Fibroblast of skin of abdomen (primary cell): ENCODE measurements around the gene CCDC88C.

Experiments
- DNase-seq: peaks from one replicate; pipeline ENCODE4 v3.0.0-alpha.2; 2013

The CCDC88C gene

DNA sequence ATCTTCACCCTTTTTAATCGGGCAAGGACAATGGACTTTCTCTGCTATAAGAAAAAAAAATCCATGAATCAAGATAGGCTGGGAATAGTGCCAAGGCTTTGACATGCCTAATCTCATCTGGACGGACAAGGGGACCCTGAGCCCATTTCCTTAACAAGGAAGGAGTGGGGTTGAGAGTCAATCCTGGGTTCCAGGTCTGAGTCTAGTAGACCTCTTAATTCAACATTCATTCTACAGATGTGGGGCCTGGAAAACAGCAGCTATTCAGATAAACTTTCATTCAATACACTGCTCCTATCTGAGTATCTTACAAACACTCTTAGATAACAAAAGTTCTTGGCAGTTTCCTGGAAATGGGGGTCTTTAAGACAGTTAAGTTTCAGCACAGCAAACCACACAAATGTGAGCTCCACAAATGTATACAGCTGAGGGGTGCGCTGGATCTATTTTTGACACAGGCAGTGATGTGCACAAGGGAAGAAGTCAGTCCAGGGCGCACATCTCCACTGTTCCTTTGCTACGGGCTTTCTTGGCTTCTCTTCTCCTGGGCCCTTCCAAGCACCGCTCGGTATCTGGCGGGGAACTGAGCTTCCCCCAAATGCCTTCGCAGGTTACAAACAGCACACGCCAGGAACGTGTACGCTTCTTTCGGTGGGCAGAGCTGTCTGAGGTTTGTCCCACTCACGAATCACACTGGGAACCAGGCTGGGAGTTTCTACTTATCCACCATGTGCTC, 90.9 kb downstream of the CCDC88C start:
- DNase-seq = no peak

DNA sequence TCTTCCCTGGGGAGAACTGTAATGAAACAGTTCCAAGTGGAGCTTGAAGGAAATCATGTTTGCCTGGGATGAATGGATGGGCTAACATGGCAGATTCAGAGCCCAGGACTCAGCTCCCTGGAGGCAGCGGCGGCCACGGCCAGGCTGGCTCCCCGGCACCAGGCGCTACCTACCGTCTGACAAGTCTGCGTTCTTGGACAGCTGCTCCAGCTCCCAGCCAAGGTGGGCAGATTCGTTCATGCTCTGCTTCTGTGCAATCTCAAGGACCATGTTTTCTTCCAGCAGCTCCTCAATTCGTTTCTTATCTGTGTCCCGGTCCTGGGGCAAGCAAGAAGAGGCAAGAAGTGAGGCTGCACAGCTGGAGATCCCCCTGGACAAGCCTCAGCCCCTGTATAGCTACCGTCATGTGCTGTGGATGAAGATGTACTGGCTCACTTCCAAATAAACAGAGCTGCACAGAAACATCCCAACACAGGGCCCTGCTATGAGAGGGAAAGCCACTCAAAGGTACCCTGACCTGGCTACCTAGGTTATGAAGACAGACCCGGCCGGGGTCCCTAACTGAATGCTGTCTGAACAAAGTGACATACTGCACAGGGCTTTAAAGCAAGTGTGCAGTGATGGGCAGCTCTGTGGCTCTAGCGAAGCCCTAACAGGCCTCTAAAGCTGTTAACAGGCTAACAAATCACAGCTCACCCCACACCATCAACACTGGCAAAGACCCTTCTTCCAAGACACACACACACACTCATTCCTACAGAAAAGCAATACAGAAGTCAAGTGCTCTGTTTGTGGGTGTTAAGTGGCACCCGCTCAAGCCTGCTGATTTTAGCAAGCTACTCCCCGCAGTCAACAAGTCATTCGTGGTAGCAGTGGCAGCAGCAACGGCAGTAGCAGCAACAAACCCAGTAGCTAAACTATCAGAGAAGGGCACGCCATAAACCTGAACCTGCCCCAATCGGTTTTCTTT, 92.7 kb downstream of the CCDC88C start:
- no peak for DNase-seq

GRCh38 chr14:91323671-91324605, 93.7 kb downstream of the CCDC88C start:
- peak; percentile 60 for DNase-seq

- no peak for DNase-seq
Measured at GRCh38 chr14:91323031-91323430, 94.6 kb downstream of the CCDC88C start.

DNA sequence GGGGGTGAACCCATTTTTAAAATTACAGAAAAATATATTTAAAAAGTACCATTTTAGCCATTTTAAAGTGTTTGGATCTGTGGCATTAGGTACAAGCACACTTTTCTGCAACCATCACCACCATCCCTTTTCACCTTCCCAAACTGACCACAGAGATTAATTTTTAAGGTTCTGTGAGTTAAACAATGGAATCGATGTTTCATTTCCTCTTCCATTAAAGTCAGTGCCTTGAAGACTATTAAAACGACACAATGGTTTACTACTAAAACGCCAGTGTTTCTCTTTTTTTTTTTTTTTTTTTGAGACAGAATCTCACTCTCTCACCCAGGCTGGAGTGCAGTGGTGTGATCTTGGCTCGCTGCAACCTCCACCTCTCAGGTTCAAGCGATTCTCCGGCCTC, 95.0 kb downstream of the CCDC88C start:
- no peak for DNase-seq

GRCh38 chr14:91321131-91321530, 96.5 kb downstream of the CCDC88C start:
- no peak for DNase-seq

DNA sequence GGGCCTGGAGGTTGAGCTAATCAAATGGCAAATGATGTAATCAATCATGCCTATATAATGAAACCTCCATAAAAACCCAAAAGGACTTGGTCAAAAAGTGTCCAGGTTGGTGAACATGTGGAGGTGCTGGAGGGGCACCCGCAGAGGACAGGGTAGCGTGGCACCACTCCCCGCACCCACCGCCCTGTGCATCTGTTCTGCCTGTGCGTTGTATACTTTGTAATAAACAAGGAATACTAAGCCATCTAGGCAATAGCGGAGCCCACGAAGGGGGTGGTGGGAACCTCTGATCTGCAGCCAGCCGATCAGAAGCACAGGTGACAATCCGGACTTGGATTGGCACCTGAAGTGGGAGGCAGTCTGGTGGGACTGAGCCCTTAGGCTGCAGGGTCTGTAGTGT, 97.4 kb downstream of the CCDC88C start:
- DNase-seq = no peak

DNA sequence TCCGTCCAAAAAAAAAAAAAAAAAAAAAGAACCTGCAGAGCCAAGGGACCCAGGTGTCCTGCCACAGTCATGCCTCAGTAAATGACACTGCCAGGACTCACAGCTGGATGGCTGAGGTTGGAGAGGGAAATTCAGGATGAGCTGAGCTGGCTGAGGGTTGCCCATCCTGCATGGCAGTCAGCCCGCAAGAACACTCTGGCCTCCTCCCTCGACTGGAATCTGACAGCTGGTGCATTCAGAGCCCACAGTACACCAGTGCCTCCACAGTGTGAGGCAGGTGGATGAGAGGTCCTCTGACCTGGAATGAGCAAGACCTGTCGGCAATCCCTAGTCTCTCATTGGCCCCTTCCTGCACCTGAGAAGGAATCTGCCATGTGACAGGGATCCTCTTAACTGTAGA, 98.7 kb downstream of the CCDC88C start:
- DNase-seq = no peak

- no peak for DNase-seq
Measured at GRCh38 chr14:91317381-91318308, 100.0 kb downstream of the CCDC88C start.

- no peak for DNase-seq
Measured at GRCh38 chr14:91316761-91317160, 100.9 kb downstream of the CCDC88C start.

DNA sequence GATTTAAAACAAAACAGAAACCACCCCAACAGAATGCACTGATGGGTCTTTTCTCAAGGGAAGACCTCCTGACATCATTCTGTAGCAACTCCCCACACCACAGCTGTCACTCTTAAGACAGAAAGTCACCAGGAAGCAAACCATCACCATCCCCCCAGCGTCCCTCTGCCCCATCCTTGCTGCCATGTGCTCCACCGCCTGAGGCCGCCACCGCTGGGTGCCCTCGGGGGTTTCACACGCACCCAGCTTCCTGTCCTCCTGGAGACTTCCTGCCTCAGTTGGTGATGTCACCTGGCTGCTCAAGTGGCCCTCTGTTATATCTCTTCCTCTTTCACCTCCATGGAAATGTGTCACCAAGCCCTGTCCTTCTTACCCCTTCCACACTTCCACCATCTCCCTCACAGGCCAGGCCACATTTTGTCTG, 101.8 kb downstream of the CCDC88C start:
- DNase-seq = no peak

DNA sequence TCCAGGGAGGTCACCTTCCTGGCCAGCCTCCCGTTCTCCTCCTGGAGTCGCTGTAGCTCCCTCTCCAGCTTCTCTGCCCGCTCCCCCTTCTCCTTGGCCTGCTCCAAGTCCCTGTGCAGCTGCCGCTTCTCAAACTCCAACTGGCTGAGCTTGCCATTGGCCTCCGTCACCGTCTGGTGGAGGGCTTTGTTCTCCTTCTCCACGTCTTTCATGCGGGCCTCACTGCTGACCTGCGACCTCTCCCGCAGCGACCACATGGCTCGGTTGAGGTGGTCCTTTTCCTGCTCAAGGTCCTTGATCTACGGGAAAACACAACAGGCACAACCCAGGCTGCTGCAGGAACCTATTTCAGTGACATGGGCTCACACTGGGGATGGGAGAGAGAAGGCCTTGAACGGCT, 103.8 kb downstream of the CCDC88C start:
- no peak for DNase-seq

DNA sequence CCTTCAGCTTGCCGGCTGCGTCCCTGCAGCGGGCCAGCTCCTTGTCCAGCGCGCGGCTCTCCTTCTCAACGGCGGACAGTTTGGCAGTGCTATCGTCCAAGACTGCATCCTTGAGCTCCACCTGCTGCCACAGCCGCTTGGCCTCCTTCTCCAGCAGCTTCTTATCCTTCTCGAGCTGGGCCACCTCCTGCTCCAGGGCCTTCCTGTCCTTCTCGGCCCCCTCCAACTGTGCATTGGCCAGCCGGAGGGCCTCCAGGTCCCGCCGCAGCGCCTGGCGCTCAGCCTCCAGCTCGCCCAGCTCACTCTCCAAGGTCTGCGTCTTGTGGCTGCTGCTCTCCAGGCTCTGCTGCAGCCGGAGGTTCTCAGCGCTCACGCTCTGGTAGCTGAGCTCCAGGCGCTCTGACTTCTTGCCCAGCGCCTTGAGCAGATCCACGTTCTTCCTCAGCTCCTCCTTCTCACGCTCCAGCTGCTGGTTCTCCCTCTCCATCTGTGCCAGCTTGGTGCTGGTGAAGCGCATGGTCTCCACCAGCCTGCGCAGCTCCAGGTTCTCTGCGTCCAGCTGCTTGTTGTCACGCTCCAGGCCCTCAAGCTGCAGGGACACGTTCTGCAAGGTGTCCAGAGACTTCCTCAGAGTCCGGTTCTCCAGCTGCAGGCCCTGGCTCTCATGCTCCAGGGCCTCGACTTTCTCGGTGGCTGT, 104.3 kb downstream of the CCDC88C start:
- no peak for DNase-seq

- DNase-seq = no peak
Measured at GRCh38 chr14:91311284-91311662, 106.3 kb downstream of the CCDC88C start.

DNA sequence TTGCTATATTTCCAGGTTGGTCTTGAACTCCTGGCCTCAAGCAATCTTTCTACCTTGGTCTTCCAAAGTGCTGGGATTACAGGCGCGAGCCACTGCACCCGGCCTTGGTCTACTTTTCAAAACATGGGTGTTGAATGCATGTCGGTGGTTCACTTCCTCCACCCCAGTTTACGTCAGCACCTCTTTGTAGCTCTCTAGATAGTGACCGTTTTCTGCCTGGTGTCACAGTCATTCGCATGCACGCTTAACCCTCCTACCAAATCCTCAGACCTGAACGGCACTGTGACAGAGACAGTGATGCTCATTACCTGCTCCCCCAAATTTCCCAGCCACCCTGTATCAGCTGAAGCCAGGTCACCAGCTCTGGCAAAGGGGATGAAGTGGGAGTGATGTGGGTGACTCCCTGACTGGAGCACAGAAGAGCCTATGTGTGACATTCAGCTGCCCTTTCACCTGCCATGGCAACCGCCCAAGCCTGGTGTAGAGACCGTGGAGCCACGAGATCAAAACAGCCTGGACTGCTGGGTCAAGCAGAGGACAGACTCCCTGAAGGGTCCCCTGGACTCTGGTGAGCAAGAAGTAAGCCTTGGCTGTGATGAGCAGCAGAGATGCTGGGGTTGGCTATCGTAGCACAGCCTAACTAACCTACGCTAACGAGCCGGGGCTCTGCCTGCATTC, 106.9 kb downstream of the CCDC88C start:
- no peak for DNase-seq

GRCh38 chr14:91309756-91310280, 107.8 kb downstream of the CCDC88C start:
- no peak for DNase-seq

- DNase-seq = no peak
Measured at GRCh38 chr14:91308337-91308736, 109.3 kb downstream of the CCDC88C start.

DNA sequence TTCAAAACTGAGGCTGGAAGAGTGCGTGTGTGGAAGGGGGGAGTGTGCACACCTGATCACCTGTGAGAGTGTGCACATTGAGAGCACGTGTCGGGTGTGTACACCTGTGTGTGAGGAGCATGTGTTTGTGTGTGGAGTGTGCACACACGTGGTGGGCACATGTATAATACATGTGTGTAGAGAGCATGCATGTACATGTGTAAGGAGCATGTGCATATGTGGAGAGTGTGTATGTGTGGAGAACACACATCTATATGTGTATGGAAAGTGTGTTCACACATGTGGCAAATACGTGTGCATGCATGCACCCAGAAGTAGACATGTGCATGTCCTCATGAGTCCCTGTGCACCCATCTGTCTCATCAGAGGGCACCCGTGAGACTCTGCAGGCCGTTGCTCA, 110.0 kb downstream of the CCDC88C start:
- no peak for DNase-seq

GRCh38 chr14:91307046-91307445, 110.6 kb downstream of the CCDC88C start:
- DNase-seq = no peak

DNA sequence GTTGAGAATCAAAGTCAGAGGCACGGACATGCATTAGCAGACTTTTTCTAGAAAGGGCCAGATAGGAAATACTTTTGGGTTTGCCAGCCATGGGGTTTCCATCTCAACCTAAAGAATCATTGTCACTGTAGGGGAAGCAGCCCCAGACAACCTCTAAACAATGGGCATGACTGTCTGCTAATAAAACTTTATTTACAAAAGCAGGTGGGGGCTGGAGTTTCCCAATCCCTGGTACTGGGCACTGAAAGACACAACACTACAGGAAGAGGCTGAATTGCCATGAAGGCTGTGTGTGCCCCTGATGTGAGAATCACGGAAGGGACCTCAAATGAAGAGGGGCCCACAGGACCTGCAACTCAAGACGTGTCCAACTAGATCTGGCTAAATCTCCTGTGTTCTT, 111.1 kb downstream of the CCDC88C start:
- DNase-seq = no peak
